Heart right ventricle (tissue), 16 donors: Measurements from ENCODE around the gene CNDP1. TPM values are rescaled to one million over a fixed set of nuclear protein-coding genes. Genes with fewer than 3 reads are reported as not detected.

Source experiments
- ATAC-seq, 8 donors: fragments of 200-7000 bp; cut with Tn5 transposase; one replicate each; pipeline ENCODE4 v1.9.1; 2020; ENCODE audit warnings: mild to moderate bottlenecking in 8 of 8, moderate library complexity in 8 of 8, moderate number of reproducible peaks in 1 of 8
- DNase-seq, 2 donors: peaks; one replicate each; pipeline ENCODE4 v3.0.0-alpha.2; 2020
- H3K27ac ChIP-seq, 10 donors: fragments of 200-600 bp; sonication (generic) in 2 of 10; one replicate each; pipeline versions ENCODE4 v1.5.0 to v1.8.0; 2020 to 2022; ENCODE audit warnings: mild to moderate bottlenecking in 3 of 10
- H3K27me3 ChIP-seq, 7 donors: fragments of 200-600 bp; one replicate each; pipeline ENCODE4 v1.8.0; 2021 to 2022; ENCODE audit warnings: mild to moderate bottlenecking in 2 of 7
- H3K36me3 ChIP-seq, 9 donors: fragments of 200-600 bp; sonication (generic) in 1 of 9; one replicate each; pipeline versions ENCODE4 v1.5.0 to v1.8.0; 2020 to 2022; ENCODE audit warnings: mild to moderate bottlenecking in 2 of 9
- H3K4me1 ChIP-seq, 9 donors: fragments of 200-600 bp; sonication (generic) in 1 of 9; one replicate each; pipeline versions ENCODE4 v1.5.0 to v1.8.0; 2020 to 2022; ENCODE audit warnings: mild to moderate bottlenecking in 4 of 9
- H3K4me3 ChIP-seq, 10 donors: fragments of 200-600 bp; sonication (generic) in 2 of 10; one replicate each; pipeline versions ENCODE4 v1.5.0 to v1.8.0; 2020 to 2022; ENCODE audit warnings: mild to moderate bottlenecking in 7 of 10, moderate library complexity in 2 of 10
- H3K9me3 ChIP-seq, 11 donors: fragments of 200-600 bp in 10 of 11; sonication (generic) in 2 of 11; one replicate each; pipeline versions ENCODE4 v1.5.0 to v1.8.0; 2013 to 2022; ENCODE audit warnings: mild to moderate bottlenecking in 2 of 11, control low read depth in 1 of 11, moderate library complexity in 1 of 11
- CTCF ChIP-seq, 9 donors: fragments of 200-600 bp; sonication (generic) in 2 of 9; IDR thresholded peaks; one replicate each; pipeline versions ENCODE4 v1.5.0 to v1.8.0; 2021 to 2022; ENCODE audit warnings: antibody characterized with exemption in 9 of 9, mild to moderate bottlenecking in 5 of 9, moderate library complexity in 1 of 9
- WGBS, 2 donors: extraction: QIAGEN DNeasy Blood & Tissue Kit; methylation state at CpG; one replicate each; pipeline ENCODE4 v1.1.7; 2013; ENCODE audit warnings: inconsistent platforms in 1 of 2; 5-methylcytosine and 5-hydroxymethylcytosine counted together
- intact Hi-C, 10 donors: fragments of 100-400 bp; cut with DNase I; formaldehyde crosslinking; loops; one replicate each; pipeline versions ENCODE4 v1.11.1 to v1.14.2; 2022
- polyA plus RNA-seq, 2 donors: library from polyadenylated mRNA; stranded (reverse); fragments of 200-250 nt; gene quantifications; one replicate each; pipeline ENCODE4 v1.2.3, GENCODE V29; 2013
- total RNA-seq, 10 donors: library from RNA; stranded (reverse); fragmentation: NEBNext Ultra II Directional in 3 of 10; extraction: Animal tissue kit (Norgen Biotek cat#: 25700) in 3 of 10; gene quantifications; one replicate each; pipeline versions ENCODE4 v1.2.1 to v1.2.4, GENCODE V29; 2021 to 2023
- donor health status: Arrhythmogenic right ventricular cardiomyopathy.
- donor health status: ischemic (EF 13 %, LVEDD 7.1; RV severe dilation, severe dysfunction).
- donor health status: healthy with polysubstance abuse.
- donor health status: DM: no; HTN: yes; CAD: no.
- donor health status: DM: no; HTN: no; CAD: no.
- donor health status: ischemic (EF 25% LVEDD 6.9; RV normal size, moderate dysfunction).
- donor health status: ischemic (EF 25% LVEDD 5.7; RV mildly dilated, moderate dysfunction).
- donor health status: healthy.
- donor health status: DM: yes; HTN: yes; CAD: no.
- donor health status: Ischemic cardiomyopathy.
- donor health status: ischemic (EF 35%, LVEDD 5.7; RV mildly dilated, moderate dysfunction).
- donor health status: nonischemic (EF 11% LVEDD 7.7; RV severe dilation, severe dysfunction).
- donor health status: DM: yes; HTN: yes; CAD: no.
- donor health status: PGD.
- donor health status: ischemic (EF 29% LVEDD 5.4; RV normal size, mild dysfunction).
- donor health status: nonischemic (EF 23%, LVEDD 6.1; RV moderate dilation, normal function).

The CNDP1 gene
- total and polyA plus RNA-seq, 12 donors = 0.11 to 0.12 TPM; not detected in 10

- intact Hi-C loops = loop anchor here in 2 of 10 donors (5.0 kb wide), 2 partner anchors 48 to 107 kb away; partner anchors contain the start of gene CNDP2 (in 1 of the 2)
- no peaks in the 10 kb centered on the region for H3K9me3 ChIP-seq
These were observed 70.1 kb downstream of the CNDP1 start for GRCh38 chr18:74604361-74604760.

GRCh38 chr18:74604774-74605173, 70.5 kb downstream of the CNDP1 start:
- 47 to 53% methylated on average over 4 of the region's 4 CpGs for WGBS, 2 donors
- Histone ChIP-seq H3K9me3 (no peaks in the 10 kb centered on the region), H3K27me3 (no peaks in the 10 kb centered on the region), H3K36me3 (no peaks in the 10 kb centered on the region), H3K4me3 (no peak overlapping the region), H3K4me1 (peaks cover 0 to 20% (median 5%) of the 10 kb centered on the region in 9 donors), H3K27ac (peak overlapping the region in 2 of 10 donors; percentile 22 to 45)
- TF ChIP-seq CTCF (IDR thresholded peaks at IDR 0.05) = no peak
- DNase-seq = no peak
- intact Hi-C loops = loop anchor here in 2 of 10 donors (5.0 kb wide), 2 partner anchors 48 to 107 kb away; partner anchors contain the start of gene CNDP2 (in 1 of the 2)
- peak in 7 of 8 donors; percentile 29 to 76 (median 71) for ATAC-seq

More at GRCh38 chr18:74604361-74604760, 70.1 kb downstream of the CNDP1 start:
- peaks cover 0 to 23% (median 9%) of the 10 kb centered on the region in 9 donors for H3K4me1 ChIP-seq
- no peak overlapping the region for H3K4me3 ChIP-seq
- ATAC-seq = no peak
- H3K27me3 ChIP-seq = no peaks in the 10 kb centered on the region
- H3K36me3 ChIP-seq = no peaks in the 10 kb centered on the region
- H3K27ac ChIP-seq = peak overlapping the region in 1 of 10 donors; percentile 45
- no peak for TF ChIP-seq CTCF (IDR thresholded peaks at IDR 0.05)
- DNase-seq = no peak

- TF ChIP-seq CTCF (IDR thresholded peaks at IDR 0.05) = no peak
- H3K36me3 ChIP-seq = no peaks in the 10 kb centered on the region
- WGBS, 2 donors = 72 to 91% methylated on average over 2 of the region's 2 CpGs
These were observed 74.4 kb downstream of the CNDP1 start for GRCh38 chr18:74608681-74609080.

GRCh38 chr18:74609535-74609934, 75.2 kb downstream of the CNDP1 start:
- DNase-seq (no peak), ATAC-seq (no peak)
- 82 to 89% methylated on average over 3 of the region's 3 CpGs for WGBS, 2 donors
- Histone ChIP-seq H3K4me1 (peaks cover 0 to 20% (median 15%) of the 10 kb centered on the region in 9 donors), H3K36me3 (no peaks in the 10 kb centered on the region), H3K27me3 (no peaks in the 10 kb centered on the region), H3K9me3 (peaks cover 0 to 4% (median 0%) of the 10 kb centered on the region in 11 donors), H3K27ac (no peak overlapping the region), H3K4me3 (no peak overlapping the region)
- intact Hi-C loops = no loop called here
- TF ChIP-seq CTCF (IDR thresholded peaks at IDR 0.05) = no peak

More at GRCh38 chr18:74608681-74609080, 74.4 kb downstream of the CNDP1 start:
- Histone ChIP-seq H3K4me3 (no peak overlapping the region), H3K4me1 (peaks cover 0 to 26% (median 15%) of the 10 kb centered on the region in 9 donors), H3K27ac (no peak overlapping the region), H3K9me3 (no peaks in the 10 kb centered on the region), H3K27me3 (no peaks in the 10 kb centered on the region)
- ATAC-seq (no peak), DNase-seq (no peak)
- intact Hi-C loops = no loop called here
